ENCODE results near the gene MAN2B1. TPM values are rescaled to one million over a fixed set of nuclear protein-coding genes. Genes with fewer than 3 reads are reported as not detected.

MAN2B1 gene
- total and polyA plus RNA-seq, 7 experiments from 2014 or later: 40.6 to 215 (median 122) TPM

DNA sequence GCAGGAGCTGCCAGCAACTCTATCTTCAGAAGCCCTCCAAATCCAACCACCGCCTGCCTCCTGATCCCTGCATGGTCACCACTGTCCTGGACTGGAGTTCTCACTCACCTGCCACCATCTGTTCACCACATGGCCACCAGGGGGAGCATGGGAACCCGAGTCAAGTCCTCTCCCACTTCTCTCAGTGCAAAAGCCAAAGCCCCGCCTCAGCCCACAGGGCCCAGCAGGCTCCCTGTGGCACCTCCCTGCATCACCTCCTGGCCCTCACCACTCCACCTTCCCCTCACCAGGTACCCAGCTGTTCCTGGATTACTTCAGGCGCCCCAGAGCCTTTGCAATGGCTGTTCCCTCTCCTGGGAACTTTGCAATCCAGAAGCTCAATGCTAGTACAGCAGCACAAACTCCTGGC is 9.8 kb upstream of the MAN2B1 start:
- Histone ChIP-seq H3K4me1 (ENCODE audit: control insufficient read depth in 2 of 2, insufficient read depth in 2 of 2, low read length in 2 of 2) (peaks cover 6 to 22% of the 10 kb centered on the region in 2 donors), H3K9me3 (ENCODE audit: control insufficient read depth in 2 of 3, low read length in 3 of 3) (no peaks in the 10 kb centered on the region), H3K27ac (ENCODE audit: low read depth, low read length) (no peak overlapping the region), H3K36me3 (ENCODE audit: control insufficient read depth in 2 of 3, insufficient read depth in 3 of 3, low read length in 3 of 3) (peaks cover 18 to 84% (median 19%) of the 10 kb centered on the region in 3 experiments), H3K27me3 (ENCODE audit: control insufficient read depth in 2 of 2, insufficient read depth in 2 of 2, low read length in 2 of 2) (no peaks in the 10 kb centered on the region), H3K4me3 (ENCODE audit: low read length) (no peak overlapping the region)
- no peaks in the 10 kb centered on the region for H3K27me3 Mint-ChIP-seq
- CTCF ChIA-PET: interaction anchor here (0.7 to 2.4 kb wide), 6 partner anchors 12 to 475 kb away, joined by 3 to 12 read pairs (median 6); no protein-coding TSS in a partner anchor
- no peak overlapping the region for H3K4me3 Mint-ChIP-seq
- H3K36me3 Mint-ChIP-seq: peaks cover 0 to 37% (median 30%) of the 10 kb centered on the region in 5 donors
- H3K4me1 Mint-ChIP-seq: peaks cover 27 to 41% (median 35%) of the 10 kb centered on the region in 7 donors
- ATAC-seq: peak; percentile 63
- peak overlapping the region in 6 of 9 donors; percentile 22 to 79 (median 66) for H3K27ac Mint-ChIP-seq
- peak; percentile 52 to 86 (median 75) for DNase-seq
- POLR2A ChIA-PET: interaction anchor here (0.5 to 2.9 kb wide), 5 partner anchors 10 to 274 kb away, joined by 3 to 8 read pairs (median 4); partner anchors contain the start of genes JUNB, MAN2B1 and WDR83
- H3K9me3 Mint-ChIP-seq: peaks cover 0 to 7% (median 0%) of the 10 kb centered on the region in 11 donors
- intact Hi-C loops (cut with micrococcal nuclease): loop anchor here in 1 of 2 donors (1.0 kb wide), 2 partner anchors 120 to 171 kb away; no protein-coding TSS in a partner anchor

DNA sequence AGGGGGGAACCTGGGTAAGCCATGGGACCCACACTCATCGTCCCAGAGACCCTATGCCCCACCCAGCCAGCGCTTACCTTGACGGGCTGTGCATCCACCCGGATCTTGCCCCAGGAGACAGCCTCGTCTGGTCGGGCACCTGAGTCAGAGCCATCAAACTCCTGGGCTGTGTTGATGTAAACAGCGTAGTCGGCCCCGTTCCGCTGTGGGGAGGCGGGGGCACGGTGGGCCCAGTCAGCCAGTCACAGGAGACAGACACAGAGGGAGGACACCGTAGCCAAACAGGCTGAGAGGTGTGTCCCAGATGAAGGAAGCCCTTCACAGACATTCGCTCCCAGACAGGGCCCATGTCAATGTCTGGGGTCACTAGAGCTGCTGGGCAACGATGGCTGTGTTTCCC is 9.4 kb upstream of the MAN2B1 start:
- Mint-ChIP-seq H3K27ac (peak overlapping the region in 4 of 9 donors; percentile 41 to 79 (median 66)), H3K36me3 (peaks cover 0 to 33% (median 25%) of the 10 kb centered on the region in 5 donors), H3K4me1 (peaks cover 22 to 37% (median 30%) of the 10 kb centered on the region in 7 donors), H3K9me3 (peaks cover 0 to 5% (median 0%) of the 10 kb centered on the region in 11 donors), H3K27me3 (no peaks in the 10 kb centered on the region), H3K4me3 (no peak overlapping the region)
- Histone ChIP-seq H3K27ac (ENCODE audit: low read depth, low read length) (no peak overlapping the region), H3K4me3 (ENCODE audit: low read length) (no peak overlapping the region), H3K36me3 (ENCODE audit: control insufficient read depth in 2 of 3, insufficient read depth in 3 of 3, low read length in 3 of 3) (peaks cover 18 to 82% (median 19%) of the 10 kb centered on the region in 3 experiments), H3K9me3 (ENCODE audit: control insufficient read depth in 2 of 3, low read length in 3 of 3) (no peaks in the 10 kb centered on the region), H3K4me1 (ENCODE audit: control insufficient read depth in 2 of 2, insufficient read depth in 2 of 2, low read length in 2 of 2) (peaks cover 6 to 22% of the 10 kb centered on the region in 2 donors), H3K27me3 (ENCODE audit: control insufficient read depth in 2 of 2, insufficient read depth in 2 of 2, low read length in 2 of 2) (no peaks in the 10 kb centered on the region)
- DNase-seq (peak in 1 of 9 donors; percentile 12), ATAC-seq (no peak)
- ChIA-PET POLR2A (interaction anchor here (0.5 to 2.9 kb wide), 3 partner anchors 9 to 275 kb away, joined by 3 to 8 read pairs (median 6); partner anchors contain the start of genes JUNB, MAN2B1 and WDR83), CTCF (interaction anchor here (0.7 to 2.1 kb wide), 2 partner anchors 171 to 475 kb away, joined by 3 to 12 read pairs; no protein-coding TSS in a partner anchor)
- intact Hi-C loops (cut with micrococcal nuclease): loop anchor here in 1 of 2 donors (1.0 kb wide), 2 partner anchors 120 to 171 kb away; no protein-coding TSS in a partner anchor

DNA sequence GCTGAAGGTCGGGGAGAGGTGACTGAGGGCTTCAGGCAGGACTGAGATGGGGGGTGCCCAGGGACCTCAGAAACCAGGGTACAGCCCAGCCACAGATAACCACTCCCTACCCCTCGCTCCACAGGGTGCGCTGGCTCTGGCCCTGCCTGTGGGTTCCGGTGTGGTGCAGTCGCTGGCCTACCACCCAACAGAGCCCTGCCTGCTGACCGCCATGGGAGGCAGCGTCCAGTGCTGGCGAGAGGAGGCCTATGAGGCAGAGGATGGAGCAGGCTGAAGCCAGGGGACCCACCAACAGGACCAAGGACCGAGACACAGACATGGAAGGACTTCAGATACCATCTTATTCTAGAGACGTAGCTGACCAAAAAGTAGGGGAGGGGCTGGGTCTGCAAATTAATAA is 8.9 kb upstream of the MAN2B1 start:
- Mint-ChIP-seq H3K9me3 (peaks cover 0 to 5% (median 0%) of the 10 kb centered on the region in 11 donors), H3K4me1 (peaks cover 20 to 37% (median 29%) of the 10 kb centered on the region in 7 donors), H3K27me3 (no peaks in the 10 kb centered on the region), H3K27ac (no peak overlapping the region), H3K4me3 (no peak overlapping the region), H3K36me3 (peaks cover 0 to 32% (median 24%) of the 10 kb centered on the region in 5 donors)
- H3K27ac ChIP-seq (ENCODE audit: low read depth, low read length): no peak overlapping the region
- intact Hi-C loops (cut with micrococcal nuclease): no loop called here
- ATAC-seq: no peak
- no peak for DNase-seq
- H3K9me3 ChIP-seq (ENCODE audit: control insufficient read depth in 2 of 3, low read length in 3 of 3): no peaks in the 10 kb centered on the region
- H3K27me3 ChIP-seq (ENCODE audit: control insufficient read depth in 2 of 2, insufficient read depth in 2 of 2, low read length in 2 of 2): no peaks in the 10 kb centered on the region
- CTCF ChIA-PET: interaction anchor here (1.0 kb wide), 1 partner anchor 70 kb away, joined by 3 read pairs; no protein-coding TSS in a partner anchor
- POLR2A ChIA-PET: no interaction called here
- H3K4me3 ChIP-seq (ENCODE audit: low read length): no peak overlapping the region
- peaks cover 18 to 82% (median 19%) of the 10 kb centered on the region in 3 experiments for H3K36me3 ChIP-seq (ENCODE audit: control insufficient read depth in 2 of 3, insufficient read depth in 3 of 3, low read length in 3 of 3)
- peaks cover 5 to 26% of the 10 kb centered on the region in 2 donors for H3K4me1 ChIP-seq (ENCODE audit: control insufficient read depth in 2 of 2, insufficient read depth in 2 of 2, low read length in 2 of 2)

DNA sequence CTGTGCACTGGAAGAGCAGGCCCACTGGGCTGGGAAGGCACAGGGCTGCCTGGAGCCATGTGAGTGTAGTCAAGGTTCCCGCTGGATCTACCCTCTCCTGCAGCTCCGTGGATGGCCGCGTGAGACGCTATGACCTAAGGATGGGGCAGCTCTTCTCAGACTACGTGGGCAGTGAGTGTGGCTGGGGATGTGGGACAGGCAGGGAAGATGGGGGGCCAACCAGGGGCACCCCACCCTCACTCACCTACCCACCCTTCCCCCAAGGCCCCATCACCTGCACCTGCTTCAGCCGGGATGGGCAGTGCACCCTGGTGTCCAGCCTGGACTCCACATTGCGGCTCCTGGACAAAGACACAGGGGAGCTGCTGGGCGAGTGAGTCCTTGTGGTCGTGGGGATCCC is 6.2 kb upstream of the MAN2B1 start:
- H3K36me3 ChIP-seq (ENCODE audit: control insufficient read depth in 2 of 3, insufficient read depth in 3 of 3, low read length in 3 of 3): peaks cover 10 to 67% (median 18%) of the 10 kb centered on the region in 3 experiments

DNA sequence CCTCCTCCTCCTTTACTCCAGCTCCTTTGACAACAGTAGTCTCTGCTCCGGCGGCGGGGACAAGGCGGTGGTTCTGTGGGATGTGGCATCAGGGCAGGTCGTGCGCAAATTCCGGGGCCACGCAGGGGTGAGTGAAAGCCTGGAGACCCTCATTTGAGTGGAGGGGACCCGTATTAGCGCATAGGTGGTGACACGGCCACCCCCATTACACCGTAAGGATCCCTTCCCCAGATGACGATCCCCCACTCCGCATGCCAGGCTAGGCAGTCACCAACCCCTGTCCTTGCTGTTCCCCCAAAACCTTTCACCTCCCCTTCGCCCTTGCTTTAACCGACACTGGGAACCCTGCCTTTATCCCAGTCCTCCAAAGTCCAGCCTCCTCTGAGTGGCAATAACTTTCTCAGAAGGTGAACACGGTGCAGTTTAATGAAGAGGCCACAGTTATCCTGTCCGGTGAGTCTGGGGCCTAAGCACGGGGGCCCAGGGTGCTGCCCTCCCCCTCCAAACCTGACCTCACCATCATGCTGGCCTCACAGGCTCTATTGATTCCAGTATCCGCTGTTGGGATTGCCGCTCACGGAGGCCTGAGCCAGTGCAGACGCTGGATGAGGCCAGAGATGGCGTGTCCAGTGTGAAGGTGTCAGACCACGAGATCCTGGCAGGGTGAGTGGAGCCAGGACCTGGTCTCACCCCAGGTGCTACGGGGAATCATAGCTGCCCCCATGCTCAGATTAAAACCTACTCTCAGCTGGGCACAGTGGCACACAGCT is 3.8 kb upstream of the MAN2B1 start:
- Mint-ChIP-seq H3K9me3 (no peaks in the 10 kb centered on the region), H3K4me3 (peak overlapping the region; percentile 91 to 100 (median 98)), H3K27me3 (no peaks in the 10 kb centered on the region), H3K36me3 (peaks cover 0 to 16% (median 10%) of the 10 kb centered on the region in 5 donors), H3K27ac (peak overlapping the region; percentile 28 to 100 (median 100)), H3K4me1 (peaks cover 25 to 57% (median 44%) of the 10 kb centered on the region in 7 donors)
- H3K27me3 ChIP-seq (ENCODE audit: control insufficient read depth in 2 of 2, insufficient read depth in 2 of 2, low read length in 2 of 2): no peaks in the 10 kb centered on the region
- H3K27ac ChIP-seq (ENCODE audit: low read depth, low read length): peak overlapping the region; percentile 99
- no peaks in the 10 kb centered on the region for H3K9me3 ChIP-seq (ENCODE audit: control insufficient read depth in 2 of 3, low read length in 3 of 3)
- ATAC-seq (no peak), DNase-seq (peak in 1 of 9 donors; percentile 16)
- intact Hi-C loops (cut with micrococcal nuclease): no loop called here
- ChIA-PET CTCF (interaction anchor here (0.7 to 3.7 kb wide), 5 partner anchors 30 to 106 kb away, joined by 3 to 32 read pairs (median 3); partner anchors contain the start of genes ZNF490 and ZNF791), POLR2A (interaction anchor here (0.7 to 2.4 kb wide), 9 partner anchors 10 to 425 kb away, joined by 3 to 10 read pairs (median 3); partner anchors contain the start of genes FBXW9 and TRIR)
- peaks cover 28 to 31% of the 10 kb centered on the region in 2 donors for H3K4me1 ChIP-seq (ENCODE audit: control insufficient read depth in 2 of 2, insufficient read depth in 2 of 2, low read length in 2 of 2)
- H3K4me3 ChIP-seq (ENCODE audit: low read length): peak overlapping the region; percentile 84
- H3K36me3 ChIP-seq (ENCODE audit: control insufficient read depth in 2 of 3, insufficient read depth in 3 of 3, low read length in 3 of 3): peaks cover 0 to 47% (median 0%) of the 10 kb centered on the region in 3 experiments

More for the DNA sequence above, 6.2 kb upstream of the MAN2B1 start:
- no peak overlapping the region for H3K4me3 ChIP-seq (ENCODE audit: low read length)
- H3K27ac ChIP-seq (ENCODE audit: low read depth, low read length): no peak overlapping the region
- POLR2A ChIA-PET: interaction anchor here (1.3 kb wide), 1 partner anchor 8 kb away, joined by 13 read pairs; the partner anchor contains the start of gene DHPS
- Mint-ChIP-seq H3K27ac (no peak overlapping the region), H3K36me3 (peaks cover 0 to 22% (median 15%) of the 10 kb centered on the region in 5 donors), H3K4me1 (peaks cover 28 to 48% (median 36%) of the 10 kb centered on the region in 7 donors), H3K4me3 (no peak overlapping the region), H3K9me3 (peaks cover 0 to 3% (median 0%) of the 10 kb centered on the region in 11 donors), H3K27me3 (no peaks in the 10 kb centered on the region)
- CTCF ChIA-PET: interaction anchor here (0.5 to 3.7 kb wide), 10 partner anchors 9 to 123 kb away, joined by 3 to 32 read pairs (median 3); partner anchors contain the start of genes DHPS and ZNF564
- intact Hi-C loops (cut with micrococcal nuclease): loop anchor here (1.0 kb wide), 3 partner anchors 32 to 470 kb away; no protein-coding TSS in a partner anchor
- peaks cover 16 to 25% of the 10 kb centered on the region in 2 donors for H3K4me1 ChIP-seq (ENCODE audit: control insufficient read depth in 2 of 2, insufficient read depth in 2 of 2, low read length in 2 of 2)
- no peaks in the 10 kb centered on the region for H3K27me3 ChIP-seq (ENCODE audit: control insufficient read depth in 2 of 2, insufficient read depth in 2 of 2, low read length in 2 of 2)
- H3K9me3 ChIP-seq (ENCODE audit: control insufficient read depth in 2 of 3, low read length in 3 of 3): no peaks in the 10 kb centered on the region
- ATAC-seq (no peak), DNase-seq (no peak)
